HepG2 (cell line): ENCODE measurements around the gene OSBPL2. TPM values are rescaled to one million over a fixed set of nuclear protein-coding genes. Genes with fewer than 3 reads are reported as not detected.

Experiments
- ATAC-seq: fragments of 200-7000 bp; cut with Tn5 transposase; 3 replicates; pipeline ENCODE4 v1.9.1; 2020; ENCODE audit warnings: mild to moderate bottlenecking, moderate library complexity
- BruUV-seq: library from RNA; stranded (reverse); fragments of 400-500 nt; replicated peaks from 2 replicates; lab custom pipeline; 2021; lab: Mats Ljungman, UMichigan
- CTCF ChIA-PET: fragments of 300-600 bp; formaldehyde crosslinking; extraction: SDS; loops from one replicate; lab custom pipeline; 2021; ENCODE audit warnings: low total read pairs, inconsistent platforms, low intra/inter-chr PET ratio; lab: Yijun Ruan, JAX
- POLR2A ChIA-PET: fragments of 350-600 bp; sonication (Branson Sonifier 250); formaldehyde crosslinking; loops from one replicate; lab custom pipeline; 2020; ENCODE audit warnings: antibody characterized with exemption, inconsistent platforms; lab: Yijun Ruan, JAX
- DNase-seq: peaks from one replicate; pipeline ENCODE4 v3.0.0-alpha.2; 2015; ENCODE audit warnings: low spot score
- FAIRE-seq: peaks from 3 replicates; lab custom pipeline; 2011; peaks lifted over from hg19 to GRCh38; lab: Jason Lieb, UNC
- H2AFZ ChIP-seq: one replicate; pipeline ENCODE4 v1.6.1; 2011; ENCODE audit warnings: low read length, inconsistent platforms
- H3K27ac ChIP-seq: fragments of 300-600 bp; 3 replicates; pipeline ENCODE4 v1.8.0; 2011; ENCODE audit warnings: mixed run types, mild to moderate bottlenecking, mixed read lengths, low read length, inconsistent platforms; ENCODE audit not compliant: insufficient read depth; ENCODE audit errors: extremely low read length
- H3K27me3 ChIP-seq, 2 experiments: fragments of 200-600 bp in 1 of 2; 2 replicates in 1 of 2; 3 replicates in 1 of 2; pipeline versions ENCODE4 v1.6.0 to v1.8.0; 2011; ENCODE audit warnings: low read length in 2 of 2, mild to moderate bottlenecking in 2 of 2, moderate library complexity in 2 of 2, inconsistent platforms in 1 of 2; ENCODE audit not compliant: insufficient read depth in 2 of 2, control insufficient read depth in 1 of 2
- H3K36me3 ChIP-seq, 2 experiments: fragments of 200-600 bp in 1 of 2; replicated peaks in 1 of 2; 2 replicates in 1 of 2; 3 replicates in 1 of 2; pipeline versions ENCODE4 v1.5.1 to v1.8.0; 2011; ENCODE audit warnings: low read length in 2 of 2, inconsistent platforms in 1 of 2; ENCODE audit not compliant: insufficient read depth in 2 of 2, control insufficient read depth in 1 of 2
- H3K4me1 ChIP-seq: 2 replicates; pipeline ENCODE4 v1.5.1; 2012; ENCODE audit warnings: low read length, inconsistent platforms; ENCODE audit not compliant: insufficient read depth
- H3K4me2 ChIP-seq: 2 replicates; pipeline ENCODE4 v1.6.0; 2011; ENCODE audit warnings: low read depth, low read length, inconsistent platforms
- H3K4me3 ChIP-seq, 3 experiments: fragments of 200-600 bp in 1 of 3; sonication (generic), shearing (Covaris generic) in 1 of 3; replicated peaks in 1 of 3; 2 replicates each; pipeline ENCODE4 v1.5.1; 2011 to 2016; ENCODE audit warnings: low read length in 3 of 3, inconsistent platforms in 2 of 3, low read depth in 2 of 3, mild to moderate bottlenecking in 2 of 3, control low read depth in 1 of 3, mixed read lengths in 1 of 3; ENCODE audit not compliant: insufficient read depth in 1 of 3
- H3K79me2 ChIP-seq: one replicate; pipeline ENCODE4 v1.6.1; 2011; ENCODE audit warnings: low read length, inconsistent platforms; ENCODE audit not compliant: insufficient read depth
- H3K9ac ChIP-seq: 2 replicates; pipeline ENCODE4 v1.6.0; 2011; ENCODE audit warnings: mild to moderate bottlenecking, low read depth, low read length, inconsistent platforms; ENCODE audit not compliant: insufficient read depth
- H3K9me3 ChIP-seq: 2 replicates; pipeline ENCODE4 v1.5.1; 2012; ENCODE audit warnings: mild to moderate bottlenecking, low read length
- H4K20me1 ChIP-seq: 2 replicates; pipeline ENCODE4 v1.6.0; 2011; ENCODE audit warnings: inconsistent platforms, mild to moderate bottlenecking, low read length, moderate library complexity; ENCODE audit not compliant: insufficient read depth
- AGO2 ChIP-seq: fragments of 200-400 bp; formaldehyde crosslinking; optimal IDR thresholded peaks from 2 replicates; pipeline ENCODE3; 2017; ENCODE audit warnings: mild to moderate bottlenecking, low read depth, low read length, moderate library complexity
- FLYWCH1 ChIP-seq: sonication (generic); formaldehyde crosslinking; IDR thresholded peaks from 2 replicates; pipeline ENCODE4 v1.8.1; 2023; ENCODE audit warnings: mild to moderate bottlenecking, missing genetic modification reagents
- HNRNPL ChIP-seq: fragments of 200-400 bp; formaldehyde crosslinking; IDR thresholded peaks from 2 replicates; pipeline ENCODE4 v1.6.1; 2017; ENCODE audit warnings: mild to moderate bottlenecking, low read depth, low read length
- KAT7 ChIP-seq: IDR thresholded peaks from 2 replicates; pipeline ENCODE4 v1.6.1; 2018; ENCODE audit warnings: borderline replicate concordance, missing compliant biosample characterization
- NFE2L1 ChIP-seq: sonication (generic); formaldehyde crosslinking; IDR thresholded peaks from 2 replicates; pipeline ENCODE4 v1.4.0; 2020; ENCODE audit warnings: missing genetic modification reagents, mild to moderate bottlenecking, borderline replicate concordance
- PCBP2 ChIP-seq: fragments of 200-400 bp; formaldehyde crosslinking; optimal IDR thresholded peaks from 2 replicates; pipeline ENCODE3; 2018; ENCODE audit warnings: low read length, low read depth; ENCODE audit not compliant: poor library complexity, severe bottlenecking
- POLR2AphosphoS2 ChIP-seq: IDR thresholded peaks from 2 replicates; pipeline ENCODE4 v1.6.1; 2011; ENCODE audit warnings: low read depth, low read length, improper control_type of control experiment
- RARG ChIP-seq: sonication (generic); formaldehyde crosslinking; IDR thresholded peaks from 2 replicates; pipeline ENCODE4 v1.4.0; 2020; ENCODE audit warnings: low read depth, mild to moderate bottlenecking, missing genetic modification reagents
- REXO4 ChIP-seq: sonication (generic); formaldehyde crosslinking; IDR thresholded peaks from 2 replicates; pipeline ENCODE4 v1.8.0; 2022; ENCODE audit warnings: missing genetic modification reagents, mild to moderate bottlenecking, borderline replicate concordance
- RNF219 ChIP-seq: sonication (generic); formaldehyde crosslinking; IDR thresholded peaks from 2 replicates; pipeline ENCODE4 v1.5.0; 2020; ENCODE audit warnings: mild to moderate bottlenecking, missing genetic modification reagents
- TBX2 ChIP-seq: sonication (generic); formaldehyde crosslinking; IDR thresholded peaks from 2 replicates; pipeline ENCODE4 v1.5.0; 2020; ENCODE audit warnings: missing genetic modification reagents, mild to moderate bottlenecking, borderline replicate concordance
- ZNF629 ChIP-seq: sonication (generic); formaldehyde crosslinking; conservative IDR thresholded peaks from 2 replicates; pipeline ENCODE4 v1.5.0; 2020; ENCODE audit warnings: missing genetic modification reagents
- ZNF746 ChIP-seq: sonication (generic); formaldehyde crosslinking; IDR thresholded peaks from 2 replicates; pipeline ENCODE4 v1.8.0; 2022; ENCODE audit warnings: mild to moderate bottlenecking, missing genetic modification reagents
- ZNF782 ChIP-seq: sonication (generic); formaldehyde crosslinking; IDR thresholded peaks from 2 replicates; pipeline ENCODE4 v1.4.0; 2020; ENCODE audit warnings: missing genetic modification reagents, mild to moderate bottlenecking, borderline replicate concordance
- WGBS: methylation state at CpG from one replicate; pipeline ENCODE4 v1.1.6; 2017; ENCODE audit warnings: low lambda C conversion rate; 5-methylcytosine and 5-hydroxymethylcytosine counted together
- in situ Hi-C: cut with HindIII; loops from 2 replicates; pipeline ENCODE4 v1.10.0; 2017; ENCODE audit warnings: low pct_unique_long_range_greater_than_20kb; ENCODE audit not compliant: extremely low pct_ligation_motif_present
- intact Hi-C: fragments of 100-400 bp; cut with micrococcal nuclease; formaldehyde crosslinking; loops from one replicate; pipeline ENCODE4 v1.10.0; 2022; ENCODE audit not compliant: unreplicated experiment
- polyA plus RNA-seq, 8 experiments: library from polyadenylated mRNA; depleted of rRNA in 3 of 8; stranded (reverse) in 7 of 8; unstranded in 1 of 8; fragments of >200 nt; fragmentation: Illumina TruSeq in 4 of 8; extraction: Trizol in 4 of 8; gene quantifications; 2 replicates each; pipeline versions ENCODE4 v1.2.1 to v1.2.3, GENCODE V29; 2011 to 2016; ENCODE audit warnings: low read depth in 4 of 8, missing spikeins in 1 of 8, mixed read lengths in 1 of 8; ENCODE audit not compliant: insufficient read depth in 1 of 8
- total RNA-seq, 5 experiments: library from RNA; depleted of rRNA; stranded (reverse); fragments of >200 nt; fragmentation: Illumina TruSeq; extraction: Trizol; gene quantifications; 2 replicates each; pipeline ENCODE4 v1.2.3, GENCODE V29; 2016; ENCODE audit warnings: low read depth in 1 of 5

Gene OSBPL2
- total and polyA plus RNA-seq, 2 of the 13 experiments (the other 11 are each of a cell fraction or from before 2014, with no cell fraction given) = 18.5 to 37.4 TPM

- WGBS = 98% methylated on average over 55 of the region's 55 CpGs
- POLR2A ChIA-PET = interaction anchor here (1.3 kb wide), 1 partner anchor 10 kb away, joined by 6 read pairs; no protein-coding TSS in a partner anchor
- H3K4me2 ChIP-seq = no peak overlapping the region
- H3K27me3 ChIP-seq = no peaks in the 10 kb centered on the region
- H3K27ac ChIP-seq = no peak overlapping the region
- TF ChIP-seq REXO4 (CRISPR knock-in tag) (no peak), ZNF746 (no peak), NFE2L1 (CRISPR knock-in tag) (no peak), HNRNPL (peak; percentile 100), FLYWCH1 (CRISPR knock-in tag) (no peak), AGO2 (peak; percentile 63), RARG (no peak), POLR2AphosphoS2 (no peak), ZNF782 (CRISPR knock-in tag) (no peak), RNF219 (CRISPR knock-in tag) (no peak), PCBP2 (no peak), TBX2 (CRISPR knock-in tag) (no peak), ZNF629 (no peak), KAT7 (CRISPR knock-in tag) (no peak)
- BruUV-seq = no TSS peak
- FAIRE-seq (no peak), DNase-seq (no peak), ATAC-seq (no peak)
- no peaks in the 10 kb centered on the region; the same call in 1 of the 2 replicates for H4K20me1 ChIP-seq
- in situ Hi-C loops = no loop called here
- intact Hi-C loops = no loop called here
- no peak overlapping the region for H2AFZ ChIP-seq
- H3K4me3 ChIP-seq = no peak overlapping the region
- CTCF ChIA-PET = no interaction called here
- H3K9ac ChIP-seq = no peak overlapping the region
- no peaks in the 10 kb centered on the region for H3K79me2 ChIP-seq
- H3K4me1 ChIP-seq = no peaks in the 10 kb centered on the region
- H3K9me3 ChIP-seq = no peaks in the 10 kb centered on the region
- H3K36me3 ChIP-seq = peaks cover 59 to 84% of the 10 kb centered on the region in 2 experiments
Observed at GRCh38 chr20:62313460-62314338, 75.4 kb downstream of the OSBPL2 start.
